GM18499 (cell line): Measurements from ENCODE around the gene ADGRG7.
"Not testable (repeated sequence)": the region's sequence is repeated elsewhere in the genome, so short reads cannot be mapped to it uniquely, and the experiment has no call there.

Source experiments
- ATAC-seq: cut with Tn5 transposase; IDR thresholded peaks from one replicate; pipeline ENCODE4 v1.9.1; 2021; ENCODE audit warnings: moderate number of reproducible peaks; ENCODE audit not compliant: insufficient read depth, unreplicated experiment

Gene ADGRG7

GRCh38 chr3:100640633-100641032, 31.2 kb downstream of the ADGRG7 start:
- no peak for ATAC-seq

DNA sequence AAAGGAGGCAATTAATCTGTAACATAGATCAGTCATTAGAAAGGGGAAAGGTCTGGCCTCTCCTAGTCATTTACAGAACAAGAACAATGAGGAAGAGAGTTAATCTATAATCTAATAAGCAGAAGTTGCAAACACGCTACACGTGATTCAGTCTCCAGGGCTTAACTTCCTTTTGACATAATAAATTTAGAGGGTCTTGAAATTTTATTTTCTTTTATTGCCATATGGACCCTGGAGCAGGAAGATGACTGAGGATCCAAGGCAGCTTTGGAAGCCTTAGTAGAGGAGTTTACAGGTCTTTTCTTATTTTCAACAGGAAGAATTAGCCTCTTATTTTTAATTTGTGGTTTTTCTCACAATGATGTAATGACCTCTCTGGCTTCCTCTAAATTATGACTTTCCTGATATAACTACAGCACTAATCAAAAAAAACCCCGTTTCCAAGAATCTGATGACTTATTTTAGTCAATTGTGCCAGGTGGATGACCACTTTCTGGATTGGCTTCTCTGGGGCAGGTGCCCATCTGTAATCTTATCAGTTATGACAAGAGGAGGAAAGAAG, 32.2 kb downstream of the ADGRG7 start:
- no peak for ATAC-seq

GRCh38 chr3:100645913-100646312, 36.5 kb downstream of the ADGRG7 start:
- ATAC-seq = no peak

DNA sequence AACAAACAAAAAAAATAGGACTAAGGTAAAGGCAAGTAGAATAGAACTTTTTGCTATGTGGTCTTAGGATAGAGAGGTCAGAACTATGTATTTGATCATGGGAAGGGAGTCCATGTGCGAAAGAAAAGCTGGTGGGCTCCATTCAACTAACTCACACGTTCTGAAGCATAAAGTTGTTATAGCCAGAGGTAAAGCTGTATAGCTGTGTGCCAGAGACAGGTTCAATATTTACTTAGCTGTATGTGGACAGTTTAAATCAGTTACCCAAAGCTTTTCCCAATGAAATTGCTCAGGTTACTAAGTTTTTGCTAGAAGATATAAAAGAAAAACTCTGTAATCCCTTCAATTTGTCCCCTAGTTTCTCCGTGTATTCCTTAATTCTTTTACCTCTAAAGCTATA, 37.8 kb downstream of the ADGRG7 start:
- ATAC-seq = no peak

GRCh38 chr3:100647657-100648056, 38.3 kb downstream of the ADGRG7 start:
- no peak for ATAC-seq

DNA sequence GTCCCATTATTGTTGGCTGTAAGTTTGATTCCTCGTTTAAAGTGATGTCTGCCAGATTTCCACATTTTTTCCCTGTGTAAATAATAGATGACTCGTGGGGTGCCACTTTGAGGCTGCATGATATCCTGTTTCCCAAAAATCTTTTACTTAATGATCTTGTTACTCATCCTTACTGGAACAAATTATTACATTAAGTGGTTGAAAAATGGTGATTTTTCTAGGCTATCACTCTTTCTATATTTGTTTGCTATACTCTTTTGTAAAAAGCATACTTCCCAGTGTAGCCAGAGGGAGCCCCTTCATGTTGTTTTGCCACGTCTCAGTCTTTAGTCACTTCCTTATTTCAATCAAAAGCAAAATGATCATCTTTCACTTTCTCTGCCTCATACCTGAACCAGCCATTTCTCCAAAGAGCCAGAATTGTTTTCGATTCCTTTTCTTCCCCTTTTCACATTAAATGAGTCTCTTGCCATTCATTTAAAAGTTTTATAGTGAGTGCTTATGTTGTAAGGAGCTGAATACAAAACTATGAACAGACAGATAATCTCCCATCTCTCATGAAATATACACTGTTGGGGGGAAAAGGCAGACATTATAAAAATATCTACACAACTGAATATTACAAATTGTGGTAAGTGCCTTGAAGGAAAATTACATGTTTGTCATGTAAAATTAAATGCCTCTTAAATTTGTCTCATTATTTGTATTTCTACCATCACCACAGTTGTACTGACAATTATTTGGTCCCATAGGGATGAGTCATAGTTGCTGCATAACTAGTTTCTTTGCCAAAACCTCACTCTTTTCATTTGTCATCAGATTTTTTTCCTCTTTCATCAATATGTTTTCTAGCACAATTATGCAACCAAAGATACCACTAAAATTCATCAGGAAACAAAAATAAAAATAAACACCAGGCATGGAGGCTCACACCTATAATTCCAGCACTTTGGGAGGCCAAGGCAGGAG, 41.5 kb downstream of the ADGRG7 start:
- ATAC-seq = peak; percentile 94

- ATAC-seq = no peak
Measured at GRCh38 chr3:100653604-100654294, 44.3 kb downstream of the ADGRG7 start.

GRCh38 chr3:100656945-100657344, 47.5 kb downstream of the ADGRG7 start:
- ATAC-seq = no peak

GRCh38 chr3:100661294-100661693, 51.9 kb downstream of the ADGRG7 start:
- not testable (repeated sequence) for ATAC-seq

DNA sequence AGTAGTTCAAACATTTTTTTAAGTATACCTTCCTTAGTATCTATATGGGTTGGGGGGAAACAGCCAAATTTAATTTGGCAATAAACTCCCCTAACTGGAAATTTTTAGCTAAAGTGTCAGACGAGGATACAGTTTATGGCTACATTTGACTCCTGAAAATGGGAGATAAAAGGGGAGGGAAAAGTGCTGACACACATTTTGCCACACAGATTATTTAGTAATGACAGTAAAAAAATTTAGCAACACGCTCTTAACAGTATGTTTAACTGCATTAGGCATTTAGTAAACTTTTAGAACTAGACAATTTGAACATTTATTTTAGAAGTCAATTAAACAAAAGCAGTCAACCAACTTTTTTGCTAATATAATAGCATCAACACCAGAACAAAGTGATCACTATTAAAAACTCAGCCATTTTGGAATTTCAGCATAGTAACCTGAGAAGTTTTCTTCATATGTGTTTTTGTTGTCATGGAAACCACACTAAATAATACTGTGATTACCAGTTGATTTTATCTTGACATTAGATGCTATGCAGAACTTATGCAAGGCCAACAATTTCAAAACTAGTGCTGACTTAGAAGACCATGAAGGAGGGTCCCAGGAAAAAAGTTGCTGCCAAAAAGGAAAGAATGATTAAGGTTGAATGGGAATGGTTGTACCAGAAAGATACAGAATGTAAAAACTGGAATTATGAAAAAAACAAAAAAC, 52.9 kb downstream of the ADGRG7 start:
- ATAC-seq = no peak

DNA sequence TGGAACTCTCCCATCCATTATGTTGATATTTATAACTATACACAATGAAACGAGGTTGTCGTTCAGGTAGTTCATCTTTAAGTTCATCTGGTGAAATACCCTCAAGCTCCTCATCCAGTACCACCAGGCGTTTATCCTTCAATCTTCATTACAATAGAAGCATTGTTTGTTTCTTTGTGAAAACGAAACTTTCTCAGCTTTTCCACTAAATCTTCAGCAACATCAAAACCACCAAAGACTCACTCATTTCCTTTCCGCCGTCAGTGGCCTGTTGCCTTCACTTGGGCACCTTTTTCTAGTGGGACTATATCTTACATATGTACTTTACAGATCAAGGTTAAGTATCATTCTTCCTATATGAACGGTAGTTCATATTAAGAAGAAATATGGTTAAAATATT, 55.8 kb downstream of the ADGRG7 start:
- no peak for ATAC-seq

GRCh38 chr3:100666699-100667098, 57.3 kb downstream of the ADGRG7 start:
- not testable (repeated sequence) for ATAC-seq

GRCh38 chr3:100667316-100667715, 57.9 kb downstream of the ADGRG7 start:
- ATAC-seq = not testable (repeated sequence)

DNA sequence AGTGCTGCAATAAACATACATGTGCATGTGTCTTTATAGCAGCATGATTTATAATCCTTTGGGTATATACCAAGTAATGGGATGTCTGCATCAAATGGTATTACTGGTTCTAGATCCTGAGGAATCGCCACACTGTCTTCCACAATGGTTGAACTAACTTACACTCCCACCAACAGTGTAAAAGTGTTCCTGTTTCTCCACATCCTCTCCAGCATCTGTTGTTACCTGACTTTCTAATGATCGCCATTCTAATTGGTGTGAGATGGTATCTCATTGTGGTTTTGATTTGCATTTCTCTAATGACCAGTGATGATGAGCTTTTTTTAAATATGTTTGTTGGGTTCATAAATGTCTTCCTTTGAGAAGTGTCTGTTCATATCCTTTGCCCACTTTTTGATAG, 61.6 kb downstream of the ADGRG7 start:
- ATAC-seq = not testable (repeated sequence)

- no peak for ATAC-seq
Measured at GRCh38 chr3:100681496-100681895, 72.1 kb downstream of the ADGRG7 start.

GRCh38 chr3:100682056-100682853, 72.9 kb downstream of the ADGRG7 start:
- ATAC-seq = no peak

- no peak for ATAC-seq
Measured at GRCh38 chr3:100682854-100683760, 73.7 kb downstream of the ADGRG7 start.

DNA sequence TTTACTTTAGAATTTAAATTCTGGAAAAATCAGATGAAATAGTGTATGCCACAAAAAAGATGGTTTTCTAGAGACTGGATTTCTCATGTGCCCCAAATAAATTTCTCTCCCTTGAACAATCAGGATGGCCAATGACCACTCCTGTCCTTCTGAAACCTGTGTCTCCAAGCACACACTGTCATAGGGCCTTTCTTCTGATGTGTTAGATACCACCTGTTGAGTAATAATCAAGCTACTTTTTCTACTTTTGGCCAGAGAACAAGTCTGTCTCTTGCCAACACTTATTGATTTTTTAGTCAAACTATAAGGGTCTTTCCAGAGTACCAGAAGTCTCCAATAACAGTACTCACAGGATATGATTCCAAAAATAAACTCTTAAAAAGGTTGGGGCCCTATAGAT, 83.8 kb downstream of the ADGRG7 start:
- no peak for ATAC-seq

DNA sequence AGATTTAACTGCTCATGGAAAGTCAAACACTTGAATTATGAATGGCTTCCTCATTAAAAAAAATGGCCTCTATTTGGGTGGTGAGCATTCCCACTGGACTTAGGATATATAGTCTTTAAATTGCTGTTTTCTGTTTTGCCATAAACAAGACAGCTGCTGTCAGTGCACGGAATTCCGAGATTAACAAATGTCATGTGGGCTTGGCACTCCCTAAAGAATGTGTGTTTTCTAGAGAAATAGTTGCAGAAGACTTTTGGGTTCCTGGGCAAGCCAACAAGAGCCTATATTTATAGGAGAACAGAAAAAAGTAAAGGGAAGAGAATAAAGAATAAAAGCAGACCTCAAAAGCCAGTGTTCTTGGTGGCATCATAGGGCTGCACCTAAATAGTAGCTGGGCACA, 86.3 kb downstream of the ADGRG7 start:
- no peak for ATAC-seq
